ENCODE data around the gene POU3F2. TPM values are rescaled to one million over a fixed set of nuclear protein-coding genes. Genes with fewer than 3 reads are reported as not detected.

POU3F2 gene
- polyA plus RNA-seq, 2 of the 4 experiments (the other 2 are of a cell fraction): not detected

DNA sequence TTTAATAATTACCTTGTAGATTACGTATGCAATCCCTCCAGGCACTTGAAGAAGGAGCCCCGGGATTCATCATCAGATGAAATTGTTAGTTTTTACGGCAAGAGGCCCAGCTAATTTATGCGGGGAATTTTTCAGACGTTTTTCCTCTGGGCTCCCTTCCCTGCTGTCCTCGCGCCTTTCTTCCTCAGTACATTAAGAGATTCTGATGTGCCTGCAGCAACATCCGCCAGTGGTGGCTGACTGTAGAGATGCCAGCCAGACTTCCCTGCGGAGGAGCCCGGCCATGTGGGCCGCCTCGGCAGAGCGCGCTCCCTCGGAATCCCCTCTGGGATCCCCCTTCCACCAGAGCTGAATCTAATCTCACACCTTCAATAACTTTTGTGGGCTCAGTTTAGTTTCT, 46.4 kb upstream of the POU3F2 start:
- FAIRE-seq (no peak), DNase-seq (ENCODE audit: low read depth in 1 of 2, low spot score in 1 of 2) (no peak), ATAC-seq (no peak)
- no peaks in the 10 kb centered on the region for H3K4me1 ChIP-seq
- TF ChIP-seq, protein P1, sequence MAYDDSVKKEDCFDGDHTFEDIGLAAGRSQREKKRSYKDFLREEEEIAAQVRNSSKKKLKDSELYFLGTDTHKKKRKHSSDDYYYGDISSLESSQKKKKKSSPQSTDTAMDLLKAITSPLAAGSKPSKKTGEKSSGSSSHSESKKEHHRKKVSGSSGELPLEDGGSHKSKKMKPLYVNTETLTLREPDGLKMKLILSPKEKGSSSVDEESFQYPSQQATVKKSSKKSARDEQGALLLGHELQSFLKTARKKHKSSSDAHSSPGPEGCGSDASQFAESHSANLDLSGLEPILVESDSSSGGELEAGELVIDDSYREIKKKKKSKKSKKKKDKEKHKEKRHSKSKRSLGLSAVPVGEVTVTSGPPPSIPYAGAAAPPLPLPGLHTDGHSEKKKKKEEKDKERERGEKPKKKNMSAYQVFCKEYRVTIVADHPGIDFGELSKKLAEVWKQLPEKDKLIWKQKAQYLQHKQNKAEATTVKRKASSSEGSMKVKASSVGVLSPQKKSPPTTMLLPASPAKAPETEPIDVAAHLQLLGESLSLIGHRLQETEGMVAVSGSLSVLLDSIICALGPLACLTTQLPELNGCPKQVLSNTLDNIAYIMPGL (CRISPR knock-in tag; IDR thresholded peaks at IDR 0.05; ENCODE audit: borderline replicate concordance): no peak
- ChIA-PET POLR2A (no interaction called here), CTCF (no interaction called here)
- no peaks in the 10 kb centered on the region for H3K9me3 ChIP-seq
- no peak overlapping the region for H3K4me2 ChIP-seq
- WGBS (ENCODE audit: missing lambda C conversion rate): 36% methylated on average over 12 of the region's 15 CpGs
- no peak overlapping the region for H3K27ac ChIP-seq
- H3K4me3 ChIP-seq: no peak overlapping the region

DNA sequence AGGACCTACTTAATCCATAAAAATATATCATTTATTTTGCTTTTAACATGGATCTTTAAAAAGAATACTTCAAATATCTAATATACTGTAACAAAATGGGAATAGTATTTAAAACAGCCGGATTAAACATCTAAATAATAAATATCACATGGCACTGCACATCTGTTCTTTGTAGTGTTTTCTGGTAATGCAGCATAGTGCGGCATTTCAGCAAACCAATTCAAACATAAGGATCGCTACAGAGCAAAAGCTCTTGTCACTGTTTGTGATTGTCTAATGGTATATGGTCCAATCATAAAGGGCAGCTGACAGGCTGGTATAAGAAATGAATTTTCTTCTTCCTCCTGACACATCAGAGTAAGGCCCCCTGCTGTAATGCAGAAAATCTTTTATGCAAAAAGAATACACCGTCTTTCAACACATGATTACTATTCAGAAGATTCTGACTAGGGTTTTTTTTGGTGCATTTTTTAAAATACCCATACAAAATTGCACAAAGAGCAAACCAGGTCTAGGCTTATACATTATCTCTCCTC, 40.0 kb upstream of the POU3F2 start:
- TF ChIP-seq, protein P2, sequence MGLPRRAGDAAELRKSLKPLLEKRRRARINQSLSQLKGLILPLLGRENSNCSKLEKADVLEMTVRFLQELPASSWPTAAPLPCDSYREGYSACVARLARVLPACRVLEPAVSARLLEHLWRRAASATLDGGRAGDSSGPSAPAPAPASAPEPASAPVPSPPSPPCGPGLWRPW (IDR thresholded peaks at IDR 0.05): no peak
- TF ChIP-seq MYC (IDR thresholded peaks at IDR 0.05; ENCODE audit: borderline replicate concordance, low read length): no peak
- no peak for TF ChIP-seq POLR2AphosphoS2 (conservative IDR thresholded peaks at IDR 0.05; ENCODE audit: low read length)
- no peak for TF ChIP-seq MAZ (IDR thresholded peaks at IDR 0.05; ENCODE audit: borderline replicate concordance, low read depth, low read length)
- no peak for TF ChIP-seq EHMT2 (IDR thresholded peaks at IDR 0.05; ENCODE audit: low read depth)
- ATAC-seq: no peak
- Histone ChIP-seq H3K9me3 (no peaks in the 10 kb centered on the region), H3K4me3 (no peak overlapping the region), H3K27ac (no peak overlapping the region), H3K4me1 (no peaks in the 10 kb centered on the region), H3K4me2 (no peak overlapping the region)
- no peak for FAIRE-seq
- 30% methylated on average over 4 of the region's 4 CpGs for WGBS (ENCODE audit: missing lambda C conversion rate)
- DNase-seq (ENCODE audit: low read depth in 1 of 2, low spot score in 1 of 2): no peak
- POLR2A ChIA-PET: no interaction called here
- CTCF ChIA-PET: no interaction called here

DNA sequence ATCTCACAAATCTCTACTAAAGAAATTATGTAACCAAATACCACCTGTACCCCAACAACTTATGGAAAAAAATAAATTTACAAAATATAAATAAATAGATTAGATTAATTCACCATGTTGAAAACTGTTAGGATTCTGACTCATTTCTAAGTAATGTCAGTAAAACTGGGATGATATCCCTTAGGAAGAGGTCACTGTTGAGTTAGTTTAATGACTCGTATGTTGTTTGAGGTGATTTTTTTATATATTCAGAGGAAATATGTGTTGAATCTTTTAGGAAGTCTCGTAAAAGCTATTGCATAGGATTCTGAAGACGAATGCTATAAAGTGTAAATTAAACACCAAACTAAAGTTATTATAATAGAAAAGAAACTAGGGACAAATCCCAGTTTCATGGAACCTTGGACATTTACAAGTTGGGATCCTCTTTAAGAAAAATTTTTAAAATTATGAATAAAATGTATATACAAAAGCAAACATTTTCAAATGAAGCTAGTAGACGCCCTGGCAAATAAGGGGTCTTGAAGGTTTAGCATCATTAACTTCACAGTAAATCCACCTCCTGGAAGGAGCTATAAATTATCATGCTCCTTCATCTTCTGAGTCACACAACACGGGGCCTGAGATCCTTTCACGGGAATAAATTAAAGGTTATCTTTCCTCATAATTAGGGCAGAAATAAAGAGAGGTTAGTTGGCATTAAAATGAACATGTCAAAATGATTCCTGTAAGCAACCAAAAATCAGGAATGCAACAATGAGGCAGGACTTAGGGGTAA, 37.0 kb upstream of the POU3F2 start:
- WGBS (ENCODE audit: missing lambda C conversion rate): under 1% methylated on average over 6 of the region's 6 CpGs
- no peaks in the 10 kb centered on the region for H3K4me1 ChIP-seq
- DNase-seq (ENCODE audit: low read depth in 1 of 2, low spot score in 1 of 2) (no peak), ATAC-seq (no peak), FAIRE-seq (no peak)
- no peak for TF ChIP-seq ZNF302 (CRISPR knock-in tag; IDR thresholded peaks at IDR 0.05)
- no peak for TF ChIP-seq RNF2 (IDR thresholded peaks at IDR 0.05; ENCODE audit: borderline replicate concordance, low read depth)
- TF ChIP-seq, protein P3, sequence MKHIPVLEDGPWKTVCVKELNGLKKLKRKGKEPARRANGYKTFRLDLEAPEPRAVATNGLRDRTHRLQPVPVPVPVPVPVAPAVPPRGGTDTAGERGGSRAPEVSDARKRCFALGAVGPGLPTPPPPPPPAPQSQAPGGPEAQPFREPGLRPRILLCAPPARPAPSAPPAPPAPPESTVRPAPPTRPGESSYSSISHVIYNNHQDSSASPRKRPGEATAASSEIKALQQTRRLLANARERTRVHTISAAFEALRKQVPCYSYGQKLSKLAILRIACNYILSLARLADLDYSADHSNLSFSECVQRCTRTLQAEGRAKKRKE (CRISPR knock-in tag; IDR thresholded peaks at IDR 0.05; ENCODE audit: low read depth): no peak
- no peak for TF ChIP-seq NPAS2 (CRISPR knock-in tag; IDR thresholded peaks at IDR 0.05; ENCODE audit: borderline replicate concordance)
- TF ChIP-seq POLR2AphosphoS2 (conservative IDR thresholded peaks at IDR 0.05; ENCODE audit: low read length): no peak
- TF ChIP-seq HOXB13 (CRISPR knock-in tag; IDR thresholded peaks at IDR 0.05; ENCODE audit: low read depth): no peak
- TF ChIP-seq, protein P4, sequence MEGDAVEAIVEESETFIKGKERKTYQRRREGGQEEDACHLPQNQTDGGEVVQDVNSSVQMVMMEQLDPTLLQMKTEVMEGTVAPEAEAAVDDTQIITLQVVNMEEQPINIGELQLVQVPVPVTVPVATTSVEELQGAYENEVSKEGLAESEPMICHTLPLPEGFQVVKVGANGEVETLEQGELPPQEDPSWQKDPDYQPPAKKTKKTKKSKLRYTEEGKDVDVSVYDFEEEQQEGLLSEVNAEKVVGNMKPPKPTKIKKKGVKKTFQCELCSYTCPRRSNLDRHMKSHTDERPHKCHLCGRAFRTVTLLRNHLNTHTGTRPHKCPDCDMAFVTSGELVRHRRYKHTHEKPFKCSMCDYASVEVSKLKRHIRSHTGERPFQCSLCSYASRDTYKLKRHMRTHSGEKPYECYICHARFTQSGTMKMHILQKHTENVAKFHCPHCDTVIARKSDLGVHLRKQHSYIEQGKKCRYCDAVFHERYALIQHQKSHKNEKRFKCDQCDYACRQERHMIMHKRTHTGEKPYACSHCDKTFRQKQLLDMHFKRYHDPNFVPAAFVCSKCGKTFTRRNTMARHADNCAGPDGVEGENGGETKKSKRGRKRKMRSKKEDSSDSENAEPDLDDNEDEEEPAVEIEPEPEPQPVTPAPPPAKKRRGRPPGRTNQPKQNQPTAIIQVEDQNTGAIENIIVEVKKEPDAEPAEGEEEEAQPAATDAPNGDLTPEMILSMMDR (IDR thresholded peaks at IDR 0.05): no peak
- TF ChIP-seq HDAC2 (IDR thresholded peaks at IDR 0.05): no peak
- no peak for TF ChIP-seq NR3C1 (IDR thresholded peaks at IDR 0.05)
- TF ChIP-seq FOSB (CRISPR knock-in tag; IDR thresholded peaks at IDR 0.05): no peak
- no peak for TF ChIP-seq ZSCAN20 (CRISPR knock-in tag; IDR thresholded peaks at IDR 0.05)
- no peak overlapping the region for H3K4me3 ChIP-seq
- H3K9me3 ChIP-seq: no peaks in the 10 kb centered on the region
- ChIA-PET POLR2A (no interaction called here), CTCF (no interaction called here)
- H3K27ac ChIP-seq: no peak overlapping the region
- H3K4me2 ChIP-seq: no peak overlapping the region
